AG10803 (cell line): ENCODE results near the gene RBKS.
A peak's percentile ranks its signal among the peaks of the same experiment; 100 is the strongest.

Experiments
- DNase-seq: peaks from one replicate; pipeline ENCODE4 v3.0.0; 2010; ENCODE audit warnings: low read depth
- H3K4me3 ChIP-seq: 2 replicates; pipeline ENCODE4 v1.5.1; 2011; ENCODE audit warnings: mild to moderate bottlenecking, low read length, control low read depth
- CTCF ChIP-seq: conservative IDR thresholded peaks from 2 replicates; pipeline ENCODE4 v1.5.1; 2011; ENCODE audit warnings: mild to moderate bottlenecking, low read length, control low read depth, inconsistent platforms

Gene RBKS

DNA sequence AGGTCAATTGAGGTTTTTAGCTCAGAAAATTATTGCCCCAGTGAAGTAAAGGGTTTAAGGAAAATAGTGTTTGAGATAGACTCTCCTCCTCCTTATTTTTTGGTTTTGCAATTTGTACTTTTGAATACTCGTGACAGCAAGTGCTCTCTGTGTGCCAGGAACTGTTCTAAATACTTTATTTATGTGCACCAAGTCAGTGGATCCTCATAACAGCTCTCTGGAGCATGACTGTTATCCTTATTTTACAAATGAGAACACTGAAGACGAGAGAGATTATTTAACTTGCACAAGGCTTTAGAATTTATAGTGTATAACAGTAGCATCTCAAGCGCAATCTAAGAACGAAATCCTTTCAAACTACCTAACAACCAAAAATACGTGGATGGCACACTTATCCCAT, 25.0 kb upstream of the RBKS start:
- no peak overlapping the region for H3K4me3 ChIP-seq
- no peak for TF ChIP-seq CTCF
- peak; percentile 56 for DNase-seq

DNA sequence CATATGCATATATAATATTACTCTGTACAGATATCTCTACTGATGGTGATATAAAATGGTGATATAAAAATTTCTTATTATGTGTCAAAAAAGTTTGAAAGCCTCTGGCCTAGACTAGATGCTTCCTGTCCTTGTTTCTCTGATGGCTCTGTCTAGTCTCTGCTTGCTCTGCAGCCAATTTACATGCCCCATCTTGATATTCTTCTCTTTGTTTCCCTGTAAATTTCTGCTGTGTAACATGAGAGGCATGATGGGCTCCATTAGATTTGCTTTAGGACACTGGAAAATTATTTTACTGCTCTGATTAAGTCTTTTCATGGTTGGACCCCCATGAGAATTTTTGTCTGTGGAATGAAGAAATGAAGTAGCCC, 24.6 kb upstream of the RBKS start:
- TF ChIP-seq CTCF, result no peak
- H3K4me3 ChIP-seq, result no peak overlapping the region
- DNase-seq, result no peak

DNA sequence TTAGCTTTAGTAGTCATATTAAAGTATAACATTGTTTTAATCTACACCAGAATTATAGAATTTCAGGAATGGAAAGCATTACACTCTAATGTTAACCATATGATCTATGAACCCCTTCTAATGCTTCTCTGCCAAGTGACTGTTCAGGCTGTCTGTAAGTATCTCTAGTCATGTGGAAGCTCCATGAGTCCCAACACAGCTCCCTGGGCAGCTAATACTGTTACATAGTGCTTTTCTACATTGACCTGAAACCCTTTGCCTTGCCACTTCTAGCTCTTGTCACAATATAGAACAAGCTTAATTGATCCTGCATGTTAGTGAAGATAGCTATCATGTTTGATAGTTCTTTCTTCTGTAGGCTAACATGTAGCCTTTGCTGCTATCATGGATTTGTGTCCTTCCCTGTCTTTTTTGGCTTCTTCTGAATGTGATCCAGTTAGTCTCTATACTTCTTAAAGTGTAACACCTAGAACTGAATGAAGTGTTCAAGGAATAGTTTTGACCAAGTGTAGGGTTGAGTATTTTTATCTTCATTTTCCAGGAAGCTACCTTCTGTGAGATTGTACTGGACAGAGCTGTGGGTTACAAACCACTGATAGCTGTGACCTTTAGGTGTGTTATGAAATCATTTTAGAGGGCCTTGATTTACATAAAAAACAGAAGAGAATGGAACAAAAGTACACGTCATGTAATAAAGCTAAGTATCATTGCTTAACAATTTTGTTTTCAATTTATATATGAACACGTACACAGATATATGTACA, 24.0 kb upstream of the RBKS start:
- peak; percentile 70 for DNase-seq
- H3K4me3 ChIP-seq, result no peak overlapping the region
- no peak for TF ChIP-seq CTCF

DNA sequence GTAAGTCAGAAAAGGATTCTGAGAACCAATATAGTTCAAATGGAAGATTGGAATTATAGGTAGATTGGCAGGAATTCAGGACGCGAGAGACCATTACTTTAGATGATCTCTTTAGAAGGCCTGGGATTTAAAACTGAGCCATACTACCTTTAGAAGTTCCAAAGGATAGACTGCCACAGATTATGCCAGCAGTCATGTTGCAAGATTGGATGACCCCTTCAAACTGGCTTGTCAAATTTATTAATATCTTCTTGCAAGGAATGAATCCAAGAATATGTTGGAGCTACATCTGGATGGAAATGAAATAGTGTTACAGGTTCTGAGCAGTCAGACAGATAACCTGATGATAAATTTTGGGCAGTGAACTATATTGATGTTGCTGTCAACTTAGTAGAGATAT, 22.3 kb upstream of the RBKS start:
- TF ChIP-seq CTCF, result no peak
- H3K4me3 ChIP-seq, result no peak overlapping the region
- DNase-seq, result no peak

DNA sequence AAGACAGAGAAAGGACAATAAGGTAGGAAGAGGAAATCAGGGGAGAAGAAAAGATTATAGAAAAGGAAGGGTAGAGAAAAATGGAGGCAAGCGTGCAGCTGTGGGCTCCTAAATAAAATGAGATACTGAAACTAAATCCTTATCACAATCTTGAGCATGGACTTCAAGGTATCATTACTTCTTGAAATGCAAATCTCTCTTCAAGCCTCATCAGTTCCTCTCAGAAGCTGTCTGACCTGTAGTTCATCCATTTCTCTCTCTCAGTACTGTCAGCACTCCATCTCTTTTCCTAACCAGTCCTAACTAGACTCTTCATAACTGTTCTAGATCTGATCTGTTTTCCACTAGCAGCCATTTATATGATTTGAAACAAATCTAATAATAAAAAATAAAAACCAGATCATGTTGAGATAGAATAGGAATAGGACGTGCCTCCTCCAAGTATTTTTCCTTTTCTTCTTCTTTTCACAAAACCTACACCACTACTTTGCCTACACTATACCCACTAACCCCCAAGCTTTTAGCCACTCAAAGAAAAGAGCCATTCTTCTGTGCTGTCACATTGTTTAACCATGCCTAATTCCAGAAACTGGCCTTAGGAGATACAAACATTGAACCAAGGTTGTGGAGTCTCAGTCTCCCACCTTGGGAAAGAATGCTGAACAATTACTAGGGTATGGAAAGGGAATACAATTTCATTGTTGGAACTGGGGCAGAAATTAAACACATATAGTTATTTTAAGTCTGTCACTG, 21.4 kb upstream of the RBKS start:
- no peak for DNase-seq
- TF ChIP-seq CTCF, result no peak
- no peak overlapping the region for H3K4me3 ChIP-seq

DNA sequence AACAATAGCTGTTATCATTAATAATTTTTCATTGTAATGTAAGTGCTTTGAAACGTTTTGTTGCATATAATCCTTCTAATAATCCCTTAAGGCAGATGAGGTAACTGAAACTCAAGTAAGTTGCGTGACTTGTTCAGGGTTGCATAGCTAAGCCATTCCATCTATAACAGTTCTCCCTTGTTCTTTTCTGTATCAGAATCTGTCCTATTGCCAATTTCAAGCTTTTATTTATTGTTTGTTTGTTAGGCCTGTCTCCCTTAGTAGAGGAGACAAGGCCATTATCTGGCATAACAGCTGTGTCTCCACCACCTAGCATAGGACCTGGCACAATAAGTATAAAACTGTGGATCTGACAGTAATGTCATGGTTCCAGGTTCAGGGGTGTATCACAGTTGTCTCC, 19.7 kb upstream of the RBKS start:
- H3K4me3 ChIP-seq, result no peak overlapping the region
- no peak for DNase-seq
- TF ChIP-seq CTCF, result no peak

DNA sequence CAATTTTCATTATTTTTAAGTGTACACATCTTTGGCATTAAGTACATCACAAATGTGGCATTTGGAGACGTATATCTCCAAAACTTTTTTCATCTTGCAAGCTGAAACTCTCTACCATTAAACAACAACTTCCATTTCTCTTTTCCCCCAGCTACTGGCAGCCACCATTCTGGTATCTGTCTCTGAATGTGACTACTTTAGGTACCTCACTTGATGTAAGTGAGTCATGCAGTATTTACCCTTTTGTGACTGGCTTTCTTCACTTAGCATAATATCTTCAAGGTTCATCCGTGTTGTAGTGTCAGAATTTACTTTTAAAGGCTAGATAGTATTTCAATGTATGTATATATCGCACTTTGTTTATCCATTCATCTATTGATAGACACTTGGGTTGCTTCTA, 17.4 kb upstream of the RBKS start:
- no peak overlapping the region for H3K4me3 ChIP-seq
- DNase-seq, result no peak
- TF ChIP-seq CTCF, result no peak
